Mucosa of descending colon (tissue), 3 donors: Measurements from ENCODE around the gene LILRA6. TPM values are rescaled to one million over a fixed set of nuclear protein-coding genes. Genes with fewer than 3 reads are reported as not detected.

Source experiments
- ATAC-seq: fragments of 200-7000 bp; cut with Tn5 transposase; one replicate; pipeline ENCODE4 v1.9.1; 2020; ENCODE audit warnings: mild to moderate bottlenecking, moderate library complexity
- DNase-seq, 3 donors: peaks; one replicate each; pipeline ENCODE4 v3.0.0-alpha.2; 2020
- H3K36me3 ChIP-seq: fragments of 200-600 bp; one replicate; pipeline ENCODE4 v1.8.0; 2021; ENCODE audit warnings: low read depth, mild to moderate bottlenecking
- H3K4me1 ChIP-seq: fragments of 200-600 bp; one replicate; pipeline ENCODE4 v1.8.0; 2021; ENCODE audit warnings: low read depth, mild to moderate bottlenecking
- H3K4me3 ChIP-seq: fragments of 200-600 bp; one replicate; pipeline ENCODE4 v1.8.0; 2021; ENCODE audit warnings: mild to moderate bottlenecking
- H3K9me3 ChIP-seq: fragments of 200-600 bp; one replicate; pipeline ENCODE4 v1.8.0; 2021; ENCODE audit warnings: mild to moderate bottlenecking
- CTCF ChIP-seq: fragments of 200-600 bp; IDR thresholded peaks from one replicate; pipeline ENCODE4 v1.8.0; 2022; ENCODE audit warnings: antibody characterized with exemption, mild to moderate bottlenecking
- intact Hi-C, 2 donors: fragments of 100-400 bp; cut with DNase I in 1 of 2; cut with micrococcal nuclease in 1 of 2; formaldehyde crosslinking; loops; one replicate each; pipeline versions ENCODE4 v1.11.0 to v1.11.1; 2022; cut with DNase I, micrococcal nuclease
- microRNA-seq: library from miRNA; unstranded; fragments of <30 nt; microRNA quantifications from one replicate; pipeline ENCODE4, GENCODE V29; 2019
- total RNA-seq, 3 donors: library from RNA; stranded (reverse); fragmentation: NEBNext Ultra II Directional in 2 of 3; extraction: Animal tissue kit (Norgen Biotek cat#: 25700) in 2 of 3; gene quantifications; one replicate each; pipeline versions ENCODE4 v1.2.1 to v1.2.4, GENCODE V29; 2021 to 2023
- donor health status: DM: no; HTN: no; CAD: no; lungs with moderate emphysema.
- donor health status: DM: no; HTN: no; CAD: no.
- donor health status: DM: no; HTN: yes; CAD: no.

LILRA6 gene
- total RNA-seq, 3 donors from 2014 or later, result 2.4 to 3.5 TPM; not detected in 1

DNA sequence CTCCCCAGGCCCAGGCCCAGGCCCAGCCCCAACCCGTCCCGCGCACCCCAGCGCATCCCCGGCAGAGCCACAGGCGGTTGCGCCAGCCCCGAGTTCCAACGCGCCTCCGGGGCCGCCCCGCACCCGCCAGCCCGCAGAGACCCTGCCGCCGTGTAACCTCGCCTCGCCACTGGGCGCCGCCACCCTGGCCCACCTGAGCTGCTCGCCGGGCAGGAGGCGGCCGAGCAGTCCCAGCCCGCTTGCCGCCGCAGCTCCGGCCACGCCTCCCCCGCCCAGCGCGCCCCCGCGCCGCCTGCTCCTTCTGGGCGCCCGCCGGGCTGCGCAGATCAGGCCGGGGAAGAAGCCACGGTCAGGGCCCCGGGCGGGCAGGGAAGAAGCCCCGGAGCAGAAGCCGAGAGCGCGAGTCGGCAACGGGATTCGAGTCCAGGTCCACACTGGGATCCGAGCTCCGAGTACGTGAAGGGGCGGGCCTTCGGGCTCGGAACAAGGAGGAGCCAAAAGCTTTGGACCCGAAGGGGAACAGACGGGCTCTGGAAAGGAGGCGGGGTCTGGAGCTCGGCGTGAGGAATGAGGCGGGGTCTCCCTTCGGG, 53.4 kb downstream of the LILRA6 start, which contains the start of gene MBOAT7:
MBOAT7 (minus strand) TSS at position 436 of the 590 bp plus-strand sequence. CDS start 1,072 bp downstream, outside the sequence.
- Histone ChIP-seq H3K4me1 (peaks cover 29% of the 10 kb centered on the region), H3K4me3 (peak within 1 kb of the TSS; percentile 45), H3K9me3 (no peaks in the 10 kb centered on the region), H3K36me3 (peaks cover 23% of the 10 kb centered on the region)
- ATAC-seq (peak; percentile 7), DNase-seq (no peak)
- intact Hi-C loops, result no loop called here
- TF ChIP-seq CTCF, result no peak

GRCh38 chr19:54188215-54188871, 54.2 kb downstream of the LILRA6 start:
- no peak for ATAC-seq
- TF ChIP-seq CTCF, result no peak
- DNase-seq, result peak; percentile 55 to 65 (median 64)
- H3K4me3 ChIP-seq, result peak overlapping the region; percentile 45
- H3K4me1 ChIP-seq, result peaks cover 29% of the 10 kb centered on the region
- intact Hi-C loops, result no loop called here
- no peaks in the 10 kb centered on the region for H3K9me3 ChIP-seq
- H3K36me3 ChIP-seq, result peaks cover 17% of the 10 kb centered on the region

- Histone ChIP-seq H3K4me1 (peaks cover 27% of the 10 kb centered on the region), H3K9me3 (no peaks in the 10 kb centered on the region), H3K36me3 (peaks cover 15% of the 10 kb centered on the region), H3K4me3 (no peak overlapping the region)
- ATAC-seq (peak; percentile 3), DNase-seq (peak; percentile 90 to 91 (median 90))
- no peak for TF ChIP-seq CTCF
- intact Hi-C loops, result no loop called here
Measured at GRCh38 chr19:54186934-54187381, 55.6 kb downstream of the LILRA6 start.

Small RNA genes within 50 kb of the gene (microRNA-seq; reads per million reads assigned to microRNA genes)
- gene MIR4752, result not detected

Other genes with a start within 250 kb of the LILRA6 start
- gene VSTM1, start 178.9 kb downstream of the LILRA6 start, total RNA-seq, result not detected
- not detected for gene TARM1, start 161.4 kb downstream of the LILRA6 start, total RNA-seq
- gene OSCAR, start 142.0 kb downstream of the LILRA6 start, total RNA-seq, result 1 to 10 TPM in 2 of 3 donors, under 1 TPM in 1; 0.35 to 1.8 (median 1.4) TPM
- gene NDUFA3, start 139.9 kb downstream of the LILRA6 start, total RNA-seq, result 100 to 1,000 TPM in 2 of 3 donors, 10 to 100 TPM in 1; 93.4 to 155 (median 139) TPM
- 10 to 100 TPM in 2 of 3 donors, 1 to 10 TPM in 1; 9.8 to 18.2 (median 15.3) TPM for gene TFPT, start 127.1 kb downstream of the LILRA6 start, total RNA-seq
- 10 to 100 TPM; 34.3 to 54.6 (median 39.9) TPM for gene PRPF31, start 127.0 kb downstream of the LILRA6 start, total RNA-seq
- gene CNOT3, start 105.0 kb downstream of the LILRA6 start, total RNA-seq, result 10 to 100 TPM; 42.4 to 47.9 (median 43.7) TPM
- gene LENG1, start 83.1 kb downstream of the LILRA6 start, total RNA-seq, result 10 to 100 TPM in 1 of 3 donors, 1 to 10 TPM in 2; 7.5 to 10.8 (median 8.0) TPM
- 100 to 1,000 TPM; 107 to 276 (median 178) TPM for gene TMC4, start 69.6 kb downstream of the LILRA6 start, total RNA-seq
- gene MBOAT7, start 53.2 kb downstream of the LILRA6 start, total RNA-seq, result 100 to 1,000 TPM in 2 of 3 donors, 10 to 100 TPM in 1; 79.9 to 176 (median 113) TPM
- 10 to 100 TPM; 35.0 to 40.3 (median 35.2) TPM for gene TSEN34, start 51.5 kb downstream of the LILRA6 start, total RNA-seq
- 1,000 to 10,000 TPM in 2 of 3 donors, 100 to 1,000 TPM in 1; 873 to 1,110 (median 1,027) TPM for gene RPS9, start 41.9 kb downstream of the LILRA6 start, total RNA-seq
- 1 to 10 TPM in 2 of 3 donors, under 1 TPM in 1; 0.67 to 7.7 (median 4.3) TPM for gene LILRB3, start 19.8 kb downstream of the LILRA6 start, total RNA-seq
- 10 to 100 TPM in 2 of 3 donors, 1 to 10 TPM in 1; 5.4 to 17.5 (median 12.2) TPM for gene LILRB5, start 14.5 kb upstream of the LILRA6 start, total RNA-seq
- gene LILRB2, start 38.3 kb upstream of the LILRA6 start, total RNA-seq, result 1 to 10 TPM; 1.2 to 9.6 (median 4.7) TPM
- gene LILRA5, start 70.4 kb upstream of the LILRA6 start, total RNA-seq, result 1 to 10 TPM in 2 of 3 donors, under 1 TPM in 1; 0.72 to 4.7 (median 1.8) TPM
- not detected for gene LILRA4, start 96.4 kb upstream of the LILRA6 start, total RNA-seq
- gene LAIR1, start 122.1 kb upstream of the LILRA6 start, total RNA-seq, result 10 to 100 TPM in 2 of 3 donors, 1 to 10 TPM in 1; 5.4 to 26.7 (median 17.1) TPM
- 1 to 10 TPM in 2 of 3 donors, under 1 TPM in 1; 0.55 to 8.7 (median 1.3) TPM for gene TTYH1, start 172.7 kb upstream of the LILRA6 start, total RNA-seq
- 100 to 1,000 TPM; 157 to 214 (median 199) TPM for gene LENG8, start 206.4 kb upstream of the LILRA6 start, total RNA-seq
- gene LENG9, start 221.0 kb upstream of the LILRA6 start, total RNA-seq, result 10 to 100 TPM in 2 of 3 donors, 1 to 10 TPM in 1; 9.2 to 21.6 (median 20.9) TPM
- gene CDC42EP5, start 230.5 kb upstream of the LILRA6 start, total RNA-seq, result 100 to 1,000 TPM; 130 to 446 (median 319) TPM